HL-60 (cell line): ENCODE data around the gene TOMM40.

Experiments used
- GABPA ChIP-seq: IDR thresholded peaks from 2 replicates; pipeline ENCODE4 v1.6.1; 2012; ENCODE audit warnings: low read depth
- POLR2AphosphoS5 ChIP-seq: IDR thresholded peaks from 2 replicates; pipeline ENCODE4 v1.6.1; 2012; ENCODE audit warnings: low read depth
- TF ChIP-seq, protein P1 (sequence below): IDR thresholded peaks from one replicate; pipeline ENCODE4 v1.5.1; 2011; ENCODE audit warnings: low read length, control low read depth, inconsistent platforms; ENCODE audit not compliant: insufficient read depth
- TF ChIP-seq, protein P2 (sequence below): IDR thresholded peaks from 2 replicates; pipeline ENCODE4 v1.6.1; 2012; ENCODE audit warnings: low read depth; ENCODE audit not compliant: insufficient replicate concordance

DNA sequence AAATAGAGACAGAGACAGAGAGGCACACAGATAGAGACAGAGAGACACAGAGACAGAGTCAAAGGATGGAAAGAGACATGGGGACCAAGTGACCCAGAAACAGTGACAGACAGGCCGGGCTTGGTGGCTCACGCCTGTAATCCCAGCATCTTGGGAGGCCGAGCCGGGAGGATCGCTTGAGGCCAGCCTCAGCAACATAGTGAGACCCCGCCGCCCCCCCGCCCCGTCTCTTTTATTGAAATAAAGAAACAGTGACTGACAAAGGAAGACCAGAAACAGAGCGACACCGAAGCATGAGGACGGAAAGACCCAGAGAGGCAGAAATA, 45.8 kb upstream of the TOMM40 start:
- TF ChIP-seq, protein P1, sequence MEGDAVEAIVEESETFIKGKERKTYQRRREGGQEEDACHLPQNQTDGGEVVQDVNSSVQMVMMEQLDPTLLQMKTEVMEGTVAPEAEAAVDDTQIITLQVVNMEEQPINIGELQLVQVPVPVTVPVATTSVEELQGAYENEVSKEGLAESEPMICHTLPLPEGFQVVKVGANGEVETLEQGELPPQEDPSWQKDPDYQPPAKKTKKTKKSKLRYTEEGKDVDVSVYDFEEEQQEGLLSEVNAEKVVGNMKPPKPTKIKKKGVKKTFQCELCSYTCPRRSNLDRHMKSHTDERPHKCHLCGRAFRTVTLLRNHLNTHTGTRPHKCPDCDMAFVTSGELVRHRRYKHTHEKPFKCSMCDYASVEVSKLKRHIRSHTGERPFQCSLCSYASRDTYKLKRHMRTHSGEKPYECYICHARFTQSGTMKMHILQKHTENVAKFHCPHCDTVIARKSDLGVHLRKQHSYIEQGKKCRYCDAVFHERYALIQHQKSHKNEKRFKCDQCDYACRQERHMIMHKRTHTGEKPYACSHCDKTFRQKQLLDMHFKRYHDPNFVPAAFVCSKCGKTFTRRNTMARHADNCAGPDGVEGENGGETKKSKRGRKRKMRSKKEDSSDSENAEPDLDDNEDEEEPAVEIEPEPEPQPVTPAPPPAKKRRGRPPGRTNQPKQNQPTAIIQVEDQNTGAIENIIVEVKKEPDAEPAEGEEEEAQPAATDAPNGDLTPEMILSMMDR = no peak
- TF ChIP-seq, protein P2, sequence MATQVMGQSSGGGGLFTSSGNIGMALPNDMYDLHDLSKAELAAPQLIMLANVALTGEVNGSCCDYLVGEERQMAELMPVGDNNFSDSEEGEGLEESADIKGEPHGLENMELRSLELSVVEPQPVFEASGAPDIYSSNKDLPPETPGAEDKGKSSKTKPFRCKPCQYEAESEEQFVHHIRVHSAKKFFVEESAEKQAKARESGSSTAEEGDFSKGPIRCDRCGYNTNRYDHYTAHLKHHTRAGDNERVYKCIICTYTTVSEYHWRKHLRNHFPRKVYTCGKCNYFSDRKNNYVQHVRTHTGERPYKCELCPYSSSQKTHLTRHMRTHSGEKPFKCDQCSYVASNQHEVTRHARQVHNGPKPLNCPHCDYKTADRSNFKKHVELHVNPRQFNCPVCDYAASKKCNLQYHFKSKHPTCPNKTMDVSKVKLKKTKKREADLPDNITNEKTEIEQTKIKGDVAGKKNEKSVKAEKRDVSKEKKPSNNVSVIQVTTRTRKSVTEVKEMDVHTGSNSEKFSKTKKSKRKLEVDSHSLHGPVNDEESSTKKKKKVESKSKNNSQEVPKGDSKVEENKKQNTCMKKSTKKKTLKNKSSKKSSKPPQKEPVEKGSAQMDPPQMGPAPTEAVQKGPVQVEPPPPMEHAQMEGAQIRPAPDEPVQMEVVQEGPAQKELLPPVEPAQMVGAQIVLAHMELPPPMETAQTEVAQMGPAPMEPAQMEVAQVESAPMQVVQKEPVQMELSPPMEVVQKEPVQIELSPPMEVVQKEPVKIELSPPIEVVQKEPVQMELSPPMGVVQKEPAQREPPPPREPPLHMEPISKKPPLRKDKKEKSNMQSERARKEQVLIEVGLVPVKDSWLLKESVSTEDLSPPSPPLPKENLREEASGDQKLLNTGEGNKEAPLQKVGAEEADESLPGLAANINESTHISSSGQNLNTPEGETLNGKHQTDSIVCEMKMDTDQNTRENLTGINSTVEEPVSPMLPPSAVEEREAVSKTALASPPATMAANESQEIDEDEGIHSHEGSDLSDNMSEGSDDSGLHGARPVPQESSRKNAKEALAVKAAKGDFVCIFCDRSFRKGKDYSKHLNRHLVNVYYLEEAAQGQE = no peak
- TF ChIP-seq POLR2AphosphoS5 (no peak), GABPA (no peak)
